Myocyte (in vitro differentiated cells): ENCODE results near the gene MSRB1. TPM values are rescaled to one million over a fixed set of nuclear protein-coding genes. Genes with fewer than 3 reads are reported as not detected.

ENCODE experiments used
- DNase-seq: peaks from one replicate; pipeline ENCODE4 v3.0.0-alpha.2; 2012; ENCODE audit warnings: low read depth
- total RNA-seq: library from RNA; depleted of rRNA; stranded (reverse); fragments of >200 nt; gene quantifications from 2 replicates; pipeline ENCODE4 v1.2.3, GENCODE V29; 2014

The MSRB1 gene
- total RNA-seq, 1 donor from 2014 or later: 23.2 TPM

- no peak for DNase-seq
These were observed 24.4 kb downstream of the MSRB1 start, which contains the start of gene HS3ST6 for GRCh38 chr16:1918351-1919326. HS3ST6 (minus strand) TSS chr16:1918415; CDS start chr16:1918323, 92 bp downstream.

DNA sequence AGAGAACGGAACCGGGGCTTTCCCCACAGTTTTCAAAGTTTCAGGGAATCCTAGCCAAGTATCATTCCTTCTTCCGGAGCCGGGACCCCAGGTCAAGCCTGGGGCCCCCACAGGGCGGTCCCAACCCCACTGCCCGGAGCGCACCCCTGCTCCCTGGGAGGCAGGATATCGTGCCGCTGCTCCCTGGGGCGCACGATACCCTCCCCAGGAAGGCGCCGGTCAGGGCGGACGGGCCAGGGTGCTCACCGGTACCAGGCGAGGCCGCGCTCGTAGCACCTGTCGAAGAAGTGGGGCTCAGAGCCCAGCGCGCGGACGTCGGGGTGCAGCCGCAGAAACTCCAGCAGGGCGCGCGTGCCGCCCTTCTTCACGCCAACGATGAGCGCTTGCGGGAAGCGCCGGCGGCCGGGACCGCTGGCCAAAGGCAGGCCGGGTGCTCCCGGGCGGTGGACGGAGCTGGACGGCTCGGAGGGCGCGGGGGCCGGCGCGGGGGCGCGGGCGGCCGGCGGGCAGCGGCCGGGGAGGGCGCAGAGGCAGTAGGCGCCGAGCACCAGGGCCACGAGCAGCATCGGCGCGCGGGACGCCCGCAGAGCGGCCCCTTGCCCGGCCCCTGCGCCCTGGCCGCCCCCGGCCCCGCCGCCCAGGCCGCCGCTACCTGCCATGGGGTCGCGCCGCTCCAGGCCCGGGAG, 25.2 kb downstream of the MSRB1 start:
- DNase-seq: no peak

GRCh38 chr16:1917056-1917664, 25.8 kb downstream of the MSRB1 start:
- DNase-seq: no peak

- DNase-seq: no peak
These were observed 26.4 kb downstream of the MSRB1 start for GRCh38 chr16:1916640-1916990.

GRCh38 chr16:1915732-1916639, 27.0 kb downstream of the MSRB1 start:
- no peak for DNase-seq

- DNase-seq: no peak
These were observed 28.0 kb downstream of the MSRB1 start for GRCh38 chr16:1914988-1915387.

DNA sequence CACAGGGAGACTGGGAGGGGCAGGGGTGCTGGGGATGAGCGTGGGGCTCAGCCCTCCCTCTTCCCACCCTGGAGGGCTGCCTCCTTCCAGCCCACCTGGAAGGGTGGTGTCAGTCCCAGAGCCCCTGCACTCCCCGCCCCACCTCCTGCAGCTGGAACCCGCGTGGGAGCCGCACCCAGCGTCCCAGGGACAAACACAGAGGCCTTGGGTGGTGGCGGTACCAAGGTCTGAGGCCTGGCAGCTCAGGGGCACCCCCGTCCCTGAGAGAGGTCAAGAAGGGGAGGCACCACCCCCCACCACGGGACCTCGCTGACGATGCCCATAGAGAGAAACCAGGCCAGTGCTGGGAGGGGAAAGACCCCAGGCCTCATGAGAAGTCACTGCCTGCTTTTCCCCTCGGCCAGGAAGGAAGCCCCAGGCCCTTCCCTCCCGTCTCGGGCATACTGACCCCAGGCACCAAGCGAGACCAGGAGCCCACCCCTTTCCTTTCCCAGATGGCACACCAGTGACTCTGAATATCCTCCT, 28.9 kb downstream of the MSRB1 start:
- no peak for DNase-seq

GRCh38 chr16:1913327-1914083, 29.5 kb downstream of the MSRB1 start:
- no peak for DNase-seq

GRCh38 chr16:1912215-1912543, 30.8 kb downstream of the MSRB1 start:
- DNase-seq: no peak

DNA sequence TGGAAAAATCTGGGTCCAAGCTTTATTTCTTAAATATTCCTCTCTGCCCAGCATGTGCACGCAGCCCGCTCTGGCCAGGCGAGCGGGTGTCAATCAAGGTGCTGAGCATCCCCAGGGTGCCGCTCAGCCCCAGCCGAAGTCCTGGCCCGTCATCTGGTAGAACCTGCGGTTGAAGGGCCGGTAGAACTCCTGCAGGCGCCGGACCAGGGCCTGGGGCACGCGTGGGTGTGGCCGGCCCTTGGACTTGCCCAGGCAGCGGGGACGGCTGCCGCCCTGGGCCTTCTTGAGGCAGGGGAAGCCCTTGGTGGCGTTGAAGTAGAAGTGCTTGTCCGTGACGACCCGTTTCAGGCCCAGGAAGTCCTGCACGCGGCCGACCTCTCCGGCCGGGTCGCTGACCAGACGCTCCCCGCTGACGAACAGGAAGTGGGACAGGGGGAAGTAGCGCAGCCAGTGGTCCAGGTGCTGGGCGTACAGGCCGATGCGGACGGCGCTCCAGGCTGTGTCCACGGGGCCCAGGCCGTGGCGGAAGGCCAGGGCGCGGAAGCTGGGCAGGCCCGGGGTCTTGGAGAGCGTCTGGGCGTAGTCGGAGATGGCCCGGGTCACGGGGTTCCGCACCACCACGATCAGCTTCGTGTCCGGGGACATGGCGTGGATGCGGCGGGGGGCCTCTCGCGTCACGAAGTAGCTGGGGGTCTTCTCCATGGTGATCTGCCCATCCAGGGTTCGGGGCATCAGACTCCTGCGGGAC, 31.4 kb downstream of the MSRB1 start:
- no peak for DNase-seq

GRCh38 chr16:1909561-1910231, 33.3 kb downstream of the MSRB1 start:
- DNase-seq: no peak

- no peak for DNase-seq
These were observed 34.0 kb downstream of the MSRB1 start for GRCh38 chr16:1908983-1909382.

DNA sequence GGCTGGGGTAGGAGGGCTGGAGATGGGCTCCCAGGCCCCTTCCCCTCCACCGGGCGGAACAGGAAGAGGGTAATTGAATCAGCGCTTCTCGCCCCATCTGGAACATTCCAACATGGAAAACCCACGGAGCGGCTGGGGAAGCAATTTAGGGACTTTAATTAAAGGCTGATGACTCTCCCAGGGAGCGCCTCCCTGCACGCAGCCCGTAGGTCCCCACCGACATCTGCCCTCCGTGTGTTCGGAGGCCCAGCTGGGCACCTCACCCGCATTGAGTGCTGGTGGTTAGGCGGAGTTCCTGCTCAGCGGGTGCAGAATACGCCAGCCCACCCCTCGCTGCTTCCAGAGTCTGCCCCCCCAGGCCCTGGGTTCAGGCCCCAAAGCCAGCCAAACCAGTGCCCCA, 34.8 kb downstream of the MSRB1 start:
- no peak for DNase-seq

DNA sequence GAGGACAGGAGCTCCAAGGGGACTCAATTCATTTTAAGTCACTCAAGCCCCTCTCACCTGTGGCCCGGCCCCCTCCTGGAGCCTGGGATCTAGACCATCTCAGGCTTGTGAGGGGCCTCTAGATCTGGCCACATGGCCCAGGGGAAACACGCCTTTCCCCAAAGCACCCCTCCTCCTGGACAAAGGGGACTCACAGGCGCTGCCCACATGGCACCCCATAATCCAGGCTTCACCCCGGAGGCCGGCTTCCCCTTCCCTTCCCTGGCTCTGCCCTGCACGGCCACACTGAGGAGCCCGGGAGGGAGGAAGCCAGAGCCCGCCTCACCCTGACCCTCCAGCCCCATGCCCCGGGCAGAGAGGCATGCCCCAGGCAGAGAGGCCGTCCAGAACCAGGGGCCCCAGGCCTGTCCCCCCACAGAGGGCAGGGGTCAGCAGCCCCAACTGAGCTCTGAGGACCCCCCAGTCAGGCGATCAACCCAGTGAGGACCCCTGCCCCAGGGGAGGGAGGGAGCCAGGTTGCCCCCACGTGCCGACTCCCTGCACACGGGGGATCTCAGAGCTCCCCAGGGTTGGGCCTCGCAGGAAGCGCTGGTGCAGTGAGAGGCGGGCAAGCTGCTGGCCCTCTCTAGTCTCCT, 35.7 kb downstream of the MSRB1 start:
- no peak for DNase-seq

GRCh38 chr16:1906846-1907165, 36.2 kb downstream of the MSRB1 start:
- no peak for DNase-seq

DNA sequence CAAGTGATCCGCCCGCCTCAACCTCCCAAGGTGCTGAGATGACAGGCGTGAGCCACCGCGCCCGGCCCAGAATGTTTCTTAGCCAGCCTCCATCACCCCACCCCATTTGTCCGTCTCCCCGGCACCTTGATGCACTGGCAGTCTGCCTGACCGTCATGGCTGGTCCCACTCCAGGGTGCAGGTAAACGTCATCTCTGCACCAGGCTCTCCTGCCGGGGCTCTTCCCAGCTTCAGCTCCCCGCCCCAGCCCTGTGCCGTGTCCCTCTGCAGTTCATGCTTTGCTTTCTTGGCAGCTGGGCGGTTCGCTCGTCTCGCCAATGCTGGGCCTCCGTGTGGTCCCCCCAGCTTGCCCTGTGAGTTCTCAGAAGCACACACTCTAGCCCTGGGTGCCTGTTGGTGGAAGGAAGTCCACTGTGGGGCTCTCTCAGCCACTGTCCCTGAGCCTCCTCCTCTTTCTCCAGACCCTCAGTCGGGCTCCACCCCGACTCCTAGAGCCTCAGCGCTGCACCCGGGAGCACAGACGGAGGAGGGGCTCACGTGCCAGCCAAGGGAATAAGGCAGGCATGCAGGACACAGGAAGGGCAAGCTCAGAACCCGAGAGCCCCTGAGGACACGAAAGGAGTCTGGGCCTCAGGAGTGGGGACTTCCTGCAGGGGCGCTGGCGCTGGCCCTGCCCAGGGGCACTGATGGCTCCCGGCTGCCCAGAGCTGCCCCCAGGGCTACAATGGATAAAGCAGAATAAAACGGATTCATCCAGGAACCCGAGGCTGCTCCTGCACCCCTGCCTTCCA, 36.7 kb downstream of the MSRB1 start:
- no peak for DNase-seq
